CD4-positive, alpha-beta T cell treated with Interleukin-12 subunit alpha and Interleukin-12 subunit beta, for 1 hour (primary cell): ENCODE measurements around the gene PRKAG1.
A peak's percentile ranks its signal among the peaks of the same experiment; 100 is the strongest.

Experiments used
- DNase-seq: peaks from one replicate; pipeline ENCODE4 v3.0.0-alpha.2; 2020

Gene PRKAG1

DNA sequence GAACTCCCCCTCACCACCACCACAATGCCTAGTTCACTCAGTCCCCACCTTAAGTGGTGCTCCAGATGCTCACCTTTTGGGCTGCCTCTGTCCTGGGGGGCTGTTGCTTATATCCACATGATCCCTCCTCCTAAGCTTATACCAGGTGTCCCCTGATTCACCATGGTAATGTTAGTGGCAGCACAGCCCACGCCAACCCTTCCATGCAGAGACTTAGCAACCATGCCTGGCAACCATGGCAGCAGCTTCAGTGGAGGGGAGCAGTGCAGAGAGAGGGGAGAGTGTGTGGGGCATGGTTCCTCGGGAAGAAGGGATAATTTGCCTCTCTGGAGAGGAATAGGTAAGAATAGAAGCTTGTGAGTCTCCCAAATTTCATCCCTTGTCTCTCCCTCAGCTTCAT is 18.2 kb downstream of the PRKAG1 start:
- no peak for DNase-seq

DNA sequence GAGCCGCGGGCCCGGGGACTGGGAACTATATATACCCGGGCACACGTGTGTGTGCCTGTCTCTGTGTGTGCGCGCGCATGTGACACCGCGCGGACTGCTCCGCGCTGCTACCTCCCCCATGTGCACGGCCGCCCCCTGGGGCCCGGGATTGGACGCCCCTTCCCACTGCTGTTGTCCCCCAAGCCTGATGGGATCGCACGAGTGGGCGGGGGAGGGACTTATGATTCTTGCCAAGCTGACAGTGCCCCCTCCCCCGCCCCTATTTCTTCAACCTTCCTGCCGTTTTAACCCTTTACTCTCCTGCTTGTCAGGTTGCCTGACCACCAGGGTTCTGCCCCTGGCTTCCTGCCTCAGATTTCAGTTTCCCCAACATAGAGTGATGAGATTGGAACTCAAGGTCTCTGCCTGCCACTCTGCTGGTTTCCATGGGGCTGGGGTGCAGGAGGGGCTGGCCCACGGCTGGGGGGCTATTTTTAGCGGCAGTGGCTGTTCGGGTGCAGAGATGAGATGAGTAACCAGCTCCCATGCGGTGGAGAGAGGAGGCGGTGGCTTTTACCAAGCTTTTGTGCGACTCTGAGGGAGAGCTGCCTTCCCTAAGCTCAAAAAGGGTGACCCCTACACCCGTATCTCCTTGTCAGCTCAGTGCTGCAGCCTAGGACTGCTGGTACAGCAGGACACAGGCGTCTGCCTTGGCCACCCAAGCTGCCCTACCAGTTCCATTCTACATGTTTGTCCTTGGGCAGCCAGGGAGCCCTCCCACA is 19.0 kb downstream of the PRKAG1 start, which contains the start of gene DDN:
Gene DDN, minus strand, starts transcription at position 5 of the 761 bp plus-strand sequence. CDS start 88 bp downstream, outside the sequence.
- peak; percentile 50 for DNase-seq

DNA sequence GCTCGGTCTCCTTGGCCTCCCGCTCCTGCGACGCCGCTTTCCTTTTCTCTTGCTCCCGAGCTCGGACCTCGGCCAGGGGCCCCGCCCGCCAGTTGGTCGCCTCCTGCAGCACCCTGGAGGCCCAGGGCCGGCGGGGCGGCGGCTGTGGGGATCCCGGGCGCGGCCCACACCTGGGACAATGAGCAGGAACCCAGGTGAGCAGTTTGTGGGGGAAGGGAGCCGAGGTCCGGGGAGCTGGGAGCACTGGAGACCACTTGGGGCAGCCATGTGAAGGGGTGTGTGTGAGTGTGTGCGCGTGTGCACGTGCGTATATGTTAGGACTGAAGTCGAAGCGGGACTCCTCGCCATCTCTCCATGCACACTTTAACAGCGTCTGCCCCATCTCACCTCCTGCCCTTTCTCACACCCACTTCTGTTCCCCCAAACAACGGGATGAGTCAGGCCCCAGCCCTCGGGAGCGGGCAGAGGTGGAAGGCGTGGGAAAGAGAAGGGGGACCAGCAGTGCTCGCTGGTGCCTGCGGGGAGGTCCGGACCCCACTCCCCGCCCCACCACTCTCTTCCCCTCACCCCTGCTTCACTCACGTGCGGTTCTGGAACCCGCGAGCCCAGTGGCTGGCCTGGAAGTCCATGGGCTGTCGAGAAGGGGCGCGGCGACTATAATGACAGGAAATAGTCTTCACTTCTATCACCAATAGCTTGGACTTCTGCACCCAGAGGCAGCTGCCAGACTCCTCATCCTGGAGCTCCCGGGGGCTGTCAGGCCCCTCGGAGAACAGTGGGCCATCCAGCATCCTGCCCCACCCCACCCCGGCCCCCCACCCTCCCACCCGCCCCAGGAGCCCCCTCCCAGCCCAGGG is 19.9 kb downstream of the PRKAG1 start:
- peak; percentile 25 for DNase-seq

- DNase-seq: peak; percentile 41
Observed at GRCh38 chr12:48997719-48998496, 20.7 kb downstream of the PRKAG1 start.

DNA sequence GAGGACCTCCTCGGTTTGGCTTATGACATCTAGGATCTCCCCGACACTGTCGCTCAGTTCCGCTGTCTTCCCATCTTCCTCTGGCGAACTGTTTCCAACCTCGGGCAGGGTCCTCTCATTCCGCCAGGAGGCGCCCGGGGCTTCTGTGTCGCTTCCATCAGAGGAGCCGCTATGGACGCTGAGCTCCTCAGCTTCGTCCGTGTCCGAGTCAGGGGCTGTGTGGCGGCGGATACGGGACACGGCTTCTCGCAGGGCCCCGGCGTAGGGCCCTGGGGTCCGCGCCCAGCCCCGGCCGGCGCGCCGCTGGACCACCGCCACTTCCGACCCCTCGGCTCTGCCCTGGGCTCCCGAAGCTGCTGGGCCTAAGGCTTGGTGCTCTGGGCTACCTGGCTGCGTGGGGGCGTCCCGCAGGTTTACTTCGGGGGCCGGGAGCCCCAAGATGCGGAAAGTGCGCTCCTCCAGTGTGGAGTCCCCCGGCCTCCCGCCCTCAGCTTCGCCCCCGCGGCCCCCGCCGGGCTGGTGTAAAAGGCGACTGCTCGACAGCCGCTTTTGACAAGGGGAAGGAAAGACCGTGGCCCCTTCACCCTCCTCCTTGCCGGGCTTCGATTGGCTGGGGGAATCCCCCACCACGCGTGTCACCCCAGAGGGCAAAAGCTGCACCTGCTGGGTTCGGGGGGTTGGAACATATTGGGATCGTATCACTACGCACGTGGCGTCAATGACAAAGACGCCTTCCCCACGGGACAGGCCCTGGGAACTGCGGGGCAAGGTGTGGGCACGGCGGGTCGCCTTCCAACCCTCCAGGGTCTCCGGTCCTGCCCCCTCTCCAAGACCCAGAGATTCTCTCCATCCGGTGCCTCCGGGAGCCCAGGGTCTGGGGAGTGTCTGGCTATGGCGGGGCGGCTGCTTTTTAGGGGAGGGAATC is 21.5 kb downstream of the PRKAG1 start:
- DNase-seq: peak; percentile 67

GRCh38 chr12:48995086-48995879 is 23.3 kb downstream of the PRKAG1 start:
- DNase-seq: peak; percentile 60

- DNase-seq: no peak
Observed at GRCh38 chr12:48994224-48995085, 24.1 kb downstream of the PRKAG1 start.

- no peak for DNase-seq
Observed at GRCh38 chr12:48993787-48994186, 24.8 kb downstream of the PRKAG1 start.

DNA sequence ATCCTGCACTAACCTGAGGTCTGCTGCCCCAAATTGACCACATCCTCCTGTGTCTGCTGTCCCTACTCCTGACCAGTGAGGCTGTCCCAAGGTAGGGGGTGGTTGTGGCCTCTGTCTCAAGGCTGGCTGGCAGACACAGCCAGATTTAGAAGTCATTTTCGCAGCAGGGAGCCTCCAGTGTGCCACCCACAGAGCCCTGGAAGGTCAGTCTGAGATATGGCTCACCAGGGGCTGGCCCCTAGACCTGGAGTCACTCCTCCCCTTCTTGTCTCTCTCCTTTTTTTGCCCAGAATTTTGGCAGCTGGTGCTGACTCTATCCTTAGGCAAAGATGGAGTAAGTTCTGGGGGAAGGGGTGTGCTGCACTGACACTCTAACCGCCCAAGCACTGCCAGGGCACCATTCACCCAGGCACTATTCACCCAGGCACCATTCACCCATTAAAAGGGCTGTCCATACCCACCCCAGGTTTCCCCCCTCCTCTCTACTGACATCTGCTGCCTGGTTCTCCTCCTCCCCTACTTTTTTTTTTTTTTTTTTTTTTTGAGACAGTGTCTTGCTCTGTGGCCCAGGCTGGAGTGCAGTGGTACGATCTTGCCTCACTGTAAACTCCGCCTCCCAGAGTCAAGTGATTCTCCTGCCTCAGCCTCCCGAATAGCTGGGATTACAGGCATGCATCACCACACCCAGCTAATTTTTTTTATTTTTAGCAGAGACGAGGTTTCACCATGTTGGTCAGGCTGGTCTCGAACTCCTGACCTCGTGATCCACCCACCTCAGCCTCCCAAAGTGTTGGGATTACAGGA is 27.1 kb downstream of the PRKAG1 start:
- DNase-seq: no peak

DNA sequence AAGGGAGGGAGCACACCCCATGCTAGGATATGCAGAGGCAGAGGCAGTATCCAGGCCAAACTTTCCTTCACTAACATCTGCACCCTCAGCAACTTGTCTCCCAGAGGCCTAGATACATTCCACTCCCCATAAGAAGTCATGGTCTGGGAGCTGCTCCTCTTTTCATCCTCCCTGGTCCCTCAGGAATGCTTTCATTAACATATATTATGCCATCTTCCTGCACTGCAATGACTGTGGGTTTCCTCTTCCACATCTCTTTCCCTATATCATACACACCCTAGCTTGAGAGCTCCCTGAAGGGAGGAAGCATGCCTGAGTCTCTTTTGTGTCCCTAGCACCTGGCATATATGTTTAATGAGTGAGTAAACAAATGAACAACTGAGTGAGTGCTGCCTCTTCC is 28.0 kb downstream of the PRKAG1 start:
- DNase-seq: no peak

- DNase-seq: peak; percentile 77
Observed at GRCh38 chr12:48988030-48988649, 30.4 kb downstream of the PRKAG1 start.

- DNase-seq: no peak
Observed at GRCh38 chr12:48986720-48987291, 31.8 kb downstream of the PRKAG1 start.

GRCh38 chr12:48985901-48986300 is 32.7 kb downstream of the PRKAG1 start:
- no peak for DNase-seq

- DNase-seq: no peak
Observed at GRCh38 chr12:48985475-48985897, 33.1 kb downstream of the PRKAG1 start.

DNA sequence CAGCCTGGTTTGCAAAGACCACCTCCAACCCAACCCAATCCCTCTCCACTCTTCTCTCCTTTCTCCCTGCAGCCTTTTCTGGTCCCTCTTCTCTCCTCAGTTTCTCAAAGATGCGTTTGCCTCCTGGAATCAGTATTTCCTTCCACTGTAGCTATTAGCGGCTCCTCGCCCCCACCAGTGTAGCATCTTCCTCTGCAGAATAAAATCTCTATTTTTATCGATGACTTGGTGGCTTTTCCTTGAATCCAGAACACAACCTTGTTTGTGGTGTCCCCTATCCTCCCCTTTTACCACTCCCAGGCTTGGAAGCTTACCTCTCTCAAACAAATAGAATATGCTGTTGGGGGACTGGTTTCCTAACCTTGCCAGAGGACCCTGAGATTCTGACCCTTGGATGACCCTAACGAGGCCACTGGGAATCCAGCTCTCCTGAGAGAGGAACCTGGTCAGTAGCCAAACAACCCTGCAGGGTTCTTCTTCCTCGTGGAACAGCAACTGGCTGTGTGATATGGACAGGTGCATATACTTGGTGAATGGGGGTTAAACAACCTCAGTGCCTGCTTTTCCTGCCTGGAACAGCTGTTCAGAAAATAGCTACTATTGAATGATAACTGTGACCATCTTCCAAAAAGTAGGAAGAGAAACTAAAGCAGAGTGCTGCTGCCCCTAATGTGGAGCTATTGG is 36.0 kb downstream of the PRKAG1 start:
- no peak for DNase-seq

DNA sequence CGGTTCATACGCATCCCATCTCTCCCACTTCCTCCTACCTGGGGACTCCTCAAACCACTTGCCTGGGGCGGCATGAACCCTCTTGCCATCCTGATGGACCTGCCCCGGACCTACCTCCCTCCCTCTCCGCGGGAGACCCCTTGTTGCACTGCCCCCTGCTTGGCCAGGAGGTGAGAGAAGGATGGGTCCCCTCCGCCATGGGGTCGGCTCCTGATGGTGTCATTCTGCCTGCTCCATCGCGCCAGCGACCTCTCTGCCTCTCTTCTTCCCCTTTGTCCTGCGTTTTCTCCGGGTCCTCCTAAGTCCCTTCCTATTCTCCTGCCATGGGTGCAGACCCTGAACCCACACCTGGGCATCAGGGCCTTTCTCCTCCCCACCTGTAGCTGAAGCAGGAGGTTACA is 36.8 kb downstream of the PRKAG1 start:
- DNase-seq: no peak

GRCh38 chr12:48980953-48981756 is 37.4 kb downstream of the PRKAG1 start:
- DNase-seq: peak; percentile 55
